ENCODE data around the gene LYRM9. TPM values are rescaled to one million over a fixed set of nuclear protein-coding genes. Genes with fewer than 3 reads are reported as not detected.

LYRM9 gene
- total RNA-seq, 1 donor from 2014 or later = 16.0 TPM

- Mint-ChIP-seq H3K27ac (no peak overlapping the region), H3K4me3 (no peak overlapping the region), H3K4me1 (peaks cover 18% of the 10 kb centered on the region), H3K27me3 (ENCODE audit: insufficient read depth, low read depth) (peaks cover 3% of the 10 kb centered on the region), H3K36me3 (no peaks in the 10 kb centered on the region), H3K9me3 (no peaks in the 10 kb centered on the region)
- peaks cover 9% of the 10 kb centered on the region for H3K27me3 ChIP-seq
- TF ChIP-seq, protein P1, sequence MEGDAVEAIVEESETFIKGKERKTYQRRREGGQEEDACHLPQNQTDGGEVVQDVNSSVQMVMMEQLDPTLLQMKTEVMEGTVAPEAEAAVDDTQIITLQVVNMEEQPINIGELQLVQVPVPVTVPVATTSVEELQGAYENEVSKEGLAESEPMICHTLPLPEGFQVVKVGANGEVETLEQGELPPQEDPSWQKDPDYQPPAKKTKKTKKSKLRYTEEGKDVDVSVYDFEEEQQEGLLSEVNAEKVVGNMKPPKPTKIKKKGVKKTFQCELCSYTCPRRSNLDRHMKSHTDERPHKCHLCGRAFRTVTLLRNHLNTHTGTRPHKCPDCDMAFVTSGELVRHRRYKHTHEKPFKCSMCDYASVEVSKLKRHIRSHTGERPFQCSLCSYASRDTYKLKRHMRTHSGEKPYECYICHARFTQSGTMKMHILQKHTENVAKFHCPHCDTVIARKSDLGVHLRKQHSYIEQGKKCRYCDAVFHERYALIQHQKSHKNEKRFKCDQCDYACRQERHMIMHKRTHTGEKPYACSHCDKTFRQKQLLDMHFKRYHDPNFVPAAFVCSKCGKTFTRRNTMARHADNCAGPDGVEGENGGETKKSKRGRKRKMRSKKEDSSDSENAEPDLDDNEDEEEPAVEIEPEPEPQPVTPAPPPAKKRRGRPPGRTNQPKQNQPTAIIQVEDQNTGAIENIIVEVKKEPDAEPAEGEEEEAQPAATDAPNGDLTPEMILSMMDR (IDR thresholded peaks at IDR 0.05) = no peak
- H3F3A ChIP-seq (ENCODE audit: low read depth) = peaks cover 8% of the 10 kb centered on the region
- H3K79me2 ChIP-seq (ENCODE audit: low read depth) = no peaks in the 10 kb centered on the region
- H3K27ac ChIP-seq = no peak overlapping the region
- no peak overlapping the region for H3K4me3 ChIP-seq
- H3K9me3 ChIP-seq (ENCODE audit: low read depth) = no peaks in the 10 kb centered on the region
- no peak for DNase-seq (ENCODE audit: low spot score)
- no peaks in the 10 kb centered on the region for H3K36me3 ChIP-seq
- H2AFZ ChIP-seq (replicated peaks) = no peak overlapping the region
- H3K9ac ChIP-seq = no peak overlapping the region
- no peak overlapping the region for H3K4me2 ChIP-seq
- no peaks in the 10 kb centered on the region for H4K20me1 ChIP-seq (ENCODE audit: low read depth)
- peaks cover 28% of the 10 kb centered on the region for H3K4me1 ChIP-seq
Observed at GRCh38 chr17:27896701-27897100, 3.5 kb upstream of the LYRM9 start.

- H3K36me3 ChIP-seq = no peaks in the 10 kb centered on the region
- H3K4me1 ChIP-seq = peaks cover 28% of the 10 kb centered on the region
- no peaks in the 10 kb centered on the region for H3K79me2 ChIP-seq (ENCODE audit: low read depth)
- TF ChIP-seq EZH2phosphoT487 (IDR thresholded peaks at IDR 0.05) = no peak
- TF ChIP-seq, protein P1 (IDR thresholded peaks at IDR 0.05) = no peak
- TF ChIP-seq EZH2 (IDR thresholded peaks at IDR 0.05) = no peak
- Mint-ChIP-seq H3K9me3 (no peaks in the 10 kb centered on the region), H3K27me3 (ENCODE audit: insufficient read depth, low read depth) (peaks cover 9% of the 10 kb centered on the region), H3K36me3 (no peaks in the 10 kb centered on the region), H3K4me1 (peaks cover 19% of the 10 kb centered on the region), H3K4me3 (no peak overlapping the region), H3K27ac (no peak overlapping the region)
- no peak overlapping the region for H3K9ac ChIP-seq
- H4K20me1 ChIP-seq (ENCODE audit: low read depth) = no peaks in the 10 kb centered on the region
- H2AFZ ChIP-seq (replicated peaks) = no peak overlapping the region
- H3K27ac ChIP-seq = no peak overlapping the region
- H3K4me3 ChIP-seq = no peak overlapping the region
- H3K27me3 ChIP-seq = peaks cover 16% of the 10 kb centered on the region
- no peak overlapping the region for H3K4me2 ChIP-seq
- no peaks in the 10 kb centered on the region for H3K9me3 ChIP-seq (ENCODE audit: low read depth)
- peaks cover 8% of the 10 kb centered on the region for H3F3A ChIP-seq (ENCODE audit: low read depth)
- no peak for DNase-seq (ENCODE audit: low spot score)
Observed at GRCh38 chr17:27895940-27896535, 2.9 kb upstream of the LYRM9 start.

DNA sequence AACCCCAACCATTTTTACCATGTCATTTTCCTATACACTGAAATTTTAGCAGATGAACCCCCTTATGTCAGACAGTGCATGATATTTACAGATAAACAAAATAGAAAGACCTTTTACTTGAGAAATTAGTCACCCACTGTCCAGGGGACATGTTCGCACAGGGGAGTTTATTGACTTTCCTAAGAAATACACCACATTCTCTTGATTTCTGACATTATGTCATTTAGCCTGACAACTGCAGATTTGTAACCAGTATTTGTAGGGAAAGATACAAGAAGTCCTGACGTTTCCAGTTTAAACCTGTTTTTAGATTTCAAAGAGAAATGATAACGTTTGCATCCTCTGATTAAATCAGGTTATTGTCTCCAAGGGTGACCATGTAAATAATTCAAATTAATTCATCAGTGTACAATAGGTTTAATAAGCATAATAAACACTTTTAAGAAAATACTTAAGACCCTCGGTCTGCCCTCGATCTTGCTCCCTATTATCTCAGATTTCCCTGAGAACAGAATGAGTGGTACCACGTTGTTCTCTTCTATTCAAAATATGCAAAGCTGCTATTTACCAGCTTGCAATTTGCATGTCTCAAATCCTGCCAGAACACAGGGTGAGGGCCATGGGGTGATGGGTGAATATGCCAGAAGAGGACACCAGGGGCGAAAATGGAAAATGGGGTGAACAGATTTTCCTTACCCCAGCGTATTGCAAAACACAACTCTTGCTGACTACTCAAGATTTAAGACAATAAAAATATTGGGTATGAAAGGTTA lies 2.1 kb upstream of the LYRM9 start:
- peaks cover 28% of the 10 kb centered on the region for H3K4me1 ChIP-seq
- Mint-ChIP-seq H3K4me3 (no peak overlapping the region), H3K36me3 (no peaks in the 10 kb centered on the region), H3K27me3 (ENCODE audit: insufficient read depth, low read depth) (peaks cover 9% of the 10 kb centered on the region), H3K4me1 (peaks cover 22% of the 10 kb centered on the region), H3K9me3 (no peaks in the 10 kb centered on the region), H3K27ac (no peak overlapping the region)
- no peaks in the 10 kb centered on the region for H3K9me3 ChIP-seq (ENCODE audit: low read depth)
- no peaks in the 10 kb centered on the region for H3K79me2 ChIP-seq (ENCODE audit: low read depth)
- H3K4me2 ChIP-seq = peak overlapping the region; percentile 52
- H3K4me3 ChIP-seq = no peak overlapping the region
- no peaks in the 10 kb centered on the region for H4K20me1 ChIP-seq (ENCODE audit: low read depth)
- H3F3A ChIP-seq (ENCODE audit: low read depth) = peaks cover 8% of the 10 kb centered on the region
- no peak overlapping the region for H3K27ac ChIP-seq
- no peak for DNase-seq (ENCODE audit: low spot score)
- TF ChIP-seq, protein P1 (IDR thresholded peaks at IDR 0.05) = no peak
- TF ChIP-seq EZH2phosphoT487 (IDR thresholded peaks at IDR 0.05) (no peak), EZH2 (IDR thresholded peaks at IDR 0.05) (no peak)
- H3K27me3 ChIP-seq = peaks cover 16% of the 10 kb centered on the region
- peak overlapping the region; percentile 53 for H2AFZ ChIP-seq (replicated peaks)
- no peaks in the 10 kb centered on the region for H3K36me3 ChIP-seq
- H3K9ac ChIP-seq = no peak overlapping the region
